Osteoblast (primary cell): ENCODE results near the gene FRAS1. TPM values are rescaled to one million over a fixed set of nuclear protein-coding genes. Genes with fewer than 3 reads are reported as not detected.

Experiments
- DNase-seq: peaks from one replicate; pipeline ENCODE4 v3.0.0; 2011; ENCODE audit warnings: low spot score, mixed read lengths; ENCODE audit not compliant: insufficient read length; ENCODE audit errors: missing footprints
- H2AFZ ChIP-seq: 2 replicates; pipeline ENCODE4 v1.6.0; 2011; ENCODE audit warnings: mild to moderate bottlenecking, low read length
- H3K27ac ChIP-seq: 2 replicates; pipeline ENCODE4 v1.5.1; 2011; ENCODE audit warnings: mild to moderate bottlenecking, low read depth, low read length, moderate library complexity
- H3K27me3 ChIP-seq: 2 replicates; pipeline ENCODE4 v1.6.0; 2012; ENCODE audit warnings: mild to moderate bottlenecking, control low read depth, inconsistent platforms, low read length, moderate library complexity; ENCODE audit not compliant: insufficient read depth
- H3K36me3 ChIP-seq: 2 replicates; pipeline ENCODE4 v1.5.1; 2011; ENCODE audit warnings: mild to moderate bottlenecking, low read length, control low read depth, moderate library complexity; ENCODE audit not compliant: insufficient read depth
- H3K4me1 ChIP-seq: 2 replicates; pipeline ENCODE4 v1.5.1; 2011; ENCODE audit warnings: mild to moderate bottlenecking, low read length, control low read depth, moderate library complexity; ENCODE audit not compliant: insufficient read depth
- H3K4me2 ChIP-seq: 2 replicates; pipeline ENCODE4 v1.6.0; 2011; ENCODE audit warnings: mild to moderate bottlenecking, low read length; ENCODE audit not compliant: insufficient read depth
- H3K4me3 ChIP-seq: fragments of 200-600 bp; sonication (generic); 3 replicates; pipeline ENCODE4 v1.5.1; 2012; ENCODE audit warnings: mild to moderate bottlenecking, low read length, inconsistent platforms; ENCODE audit not compliant: insufficient read depth
- H3K79me2 ChIP-seq: 2 replicates; pipeline ENCODE4 v1.6.0; 2012; ENCODE audit warnings: mild to moderate bottlenecking, low read length, control low read depth, inconsistent platforms; ENCODE audit not compliant: insufficient read depth
- H3K9me3 ChIP-seq: 2 replicates; pipeline ENCODE4 v1.5.1; 2011; ENCODE audit warnings: low read depth, low read length, control low read depth
- H4K20me1 ChIP-seq: 2 replicates; pipeline ENCODE4 v1.6.0; 2012; ENCODE audit warnings: mild to moderate bottlenecking, low read length, control low read depth; ENCODE audit not compliant: insufficient read depth
- total RNA-seq: library from RNA; depleted of rRNA; stranded (reverse); fragments of >200 nt; gene quantifications from 2 replicates; pipeline ENCODE4 v1.2.3, GENCODE V29; 2012
- TF ChIP-seq, protein P1 (sequence below): IDR thresholded peaks from 2 replicates; pipeline ENCODE4 v1.5.1; 2011; ENCODE audit warnings: mild to moderate bottlenecking, low read depth, low read length, moderate library complexity; ENCODE audit errors: extremely low read depth

Gene FRAS1
- total RNA-seq, 1 donor: 5.1 TPM

DNA sequence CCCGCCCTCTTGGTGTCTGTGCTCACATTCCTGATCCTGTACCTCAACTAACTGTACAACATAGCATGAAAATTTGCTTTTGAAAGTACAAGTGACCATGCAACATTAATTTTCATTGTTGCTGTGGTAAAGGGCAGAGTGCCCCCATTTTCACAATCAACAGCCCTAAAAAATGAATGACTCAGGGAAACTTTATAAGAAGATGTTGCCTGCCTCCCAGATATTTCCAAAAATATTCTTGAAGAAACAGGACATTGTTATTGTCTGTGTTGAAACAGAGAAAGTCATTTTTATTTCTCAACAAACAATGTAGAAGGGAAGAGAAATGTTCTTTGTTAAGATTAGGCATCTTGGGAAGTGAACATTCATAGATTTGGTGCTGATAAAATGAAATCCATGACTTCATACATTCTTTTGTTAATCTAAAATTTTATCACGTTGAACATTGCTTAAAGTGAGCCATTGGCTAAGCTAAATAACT, 380.5 kb downstream of the FRAS1 start:
- DNase-seq: no peak

DNA sequence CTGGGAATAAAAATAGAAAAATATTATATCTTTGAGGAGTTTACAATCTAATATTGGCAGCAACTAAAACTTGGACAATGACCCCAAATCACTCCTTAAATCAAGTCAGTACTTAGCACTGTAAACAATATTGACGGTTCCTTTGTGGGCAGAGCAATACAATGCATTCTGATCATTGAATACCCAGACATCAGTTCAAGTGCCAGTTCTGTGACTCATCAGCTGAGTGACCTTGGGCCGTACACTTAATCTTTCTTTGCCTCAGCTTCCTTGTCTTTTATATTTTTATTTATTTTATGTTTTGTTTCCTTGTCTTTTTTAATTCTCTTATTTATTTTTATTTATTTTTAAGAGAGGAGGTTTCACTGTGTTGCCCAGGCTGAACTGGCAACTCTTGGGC, 382.2 kb downstream of the FRAS1 start:
- no peaks in the 10 kb centered on the region for H3K79me2 ChIP-seq
- H3K27me3 ChIP-seq: no peaks in the 10 kb centered on the region
- no peak for DNase-seq
- no peaks in the 10 kb centered on the region for H3K9me3 ChIP-seq
- no peaks in the 10 kb centered on the region for H4K20me1 ChIP-seq
- H3K27ac ChIP-seq: no peak overlapping the region
- H3K36me3 ChIP-seq: no peaks in the 10 kb centered on the region
- TF ChIP-seq, protein P1, sequence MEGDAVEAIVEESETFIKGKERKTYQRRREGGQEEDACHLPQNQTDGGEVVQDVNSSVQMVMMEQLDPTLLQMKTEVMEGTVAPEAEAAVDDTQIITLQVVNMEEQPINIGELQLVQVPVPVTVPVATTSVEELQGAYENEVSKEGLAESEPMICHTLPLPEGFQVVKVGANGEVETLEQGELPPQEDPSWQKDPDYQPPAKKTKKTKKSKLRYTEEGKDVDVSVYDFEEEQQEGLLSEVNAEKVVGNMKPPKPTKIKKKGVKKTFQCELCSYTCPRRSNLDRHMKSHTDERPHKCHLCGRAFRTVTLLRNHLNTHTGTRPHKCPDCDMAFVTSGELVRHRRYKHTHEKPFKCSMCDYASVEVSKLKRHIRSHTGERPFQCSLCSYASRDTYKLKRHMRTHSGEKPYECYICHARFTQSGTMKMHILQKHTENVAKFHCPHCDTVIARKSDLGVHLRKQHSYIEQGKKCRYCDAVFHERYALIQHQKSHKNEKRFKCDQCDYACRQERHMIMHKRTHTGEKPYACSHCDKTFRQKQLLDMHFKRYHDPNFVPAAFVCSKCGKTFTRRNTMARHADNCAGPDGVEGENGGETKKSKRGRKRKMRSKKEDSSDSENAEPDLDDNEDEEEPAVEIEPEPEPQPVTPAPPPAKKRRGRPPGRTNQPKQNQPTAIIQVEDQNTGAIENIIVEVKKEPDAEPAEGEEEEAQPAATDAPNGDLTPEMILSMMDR: no peak
- H2AFZ ChIP-seq: no peak overlapping the region
- H3K4me2 ChIP-seq: no peak overlapping the region
- H3K4me1 ChIP-seq: no peaks in the 10 kb centered on the region
- no peak overlapping the region for H3K4me3 ChIP-seq

More for the DNA sequence above, 380.5 kb downstream of the FRAS1 start:
- no peaks in the 10 kb centered on the region for H3K27me3 ChIP-seq
- no peak overlapping the region for H3K4me2 ChIP-seq
- no peaks in the 10 kb centered on the region for H3K4me1 ChIP-seq
- no peaks in the 10 kb centered on the region for H3K9me3 ChIP-seq
- no peaks in the 10 kb centered on the region for H3K79me2 ChIP-seq
- H3K36me3 ChIP-seq: no peaks in the 10 kb centered on the region
- H4K20me1 ChIP-seq: no peaks in the 10 kb centered on the region
- no peak overlapping the region for H3K27ac ChIP-seq
- no peak overlapping the region for H3K4me3 ChIP-seq
- TF ChIP-seq, protein P1: no peak
- no peak overlapping the region for H2AFZ ChIP-seq

DNA sequence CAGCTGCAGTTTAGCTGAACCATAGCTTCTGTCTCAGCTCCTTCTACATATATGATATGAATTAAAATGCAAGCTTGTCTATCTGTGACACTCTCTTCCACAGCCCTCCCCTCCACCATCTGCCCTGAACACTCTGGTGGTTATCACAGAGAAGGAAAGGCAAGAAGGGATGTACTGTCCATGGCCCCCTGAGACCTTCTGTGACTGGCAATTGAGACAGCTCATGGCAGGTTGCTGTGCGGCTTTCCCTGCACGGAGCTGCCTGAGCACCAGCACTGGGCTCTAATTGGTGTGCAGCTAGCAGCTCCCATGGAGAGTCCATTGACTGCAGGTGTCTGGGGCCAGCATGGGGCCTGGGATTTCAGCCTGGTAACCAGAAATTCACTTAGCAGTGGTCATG, 384.6 kb downstream of the FRAS1 start:
- no peak overlapping the region for H3K27ac ChIP-seq
- TF ChIP-seq, protein P1: no peak
- H2AFZ ChIP-seq: no peak overlapping the region
- H3K4me2 ChIP-seq: no peak overlapping the region
- H3K9me3 ChIP-seq: no peaks in the 10 kb centered on the region
- H3K4me3 ChIP-seq: no peak overlapping the region
- no peaks in the 10 kb centered on the region for H3K36me3 ChIP-seq
- peaks cover 3% of the 10 kb centered on the region for H3K27me3 ChIP-seq
- no peaks in the 10 kb centered on the region for H3K4me1 ChIP-seq
- DNase-seq: no peak
- no peaks in the 10 kb centered on the region for H4K20me1 ChIP-seq
- no peaks in the 10 kb centered on the region for H3K79me2 ChIP-seq

DNA sequence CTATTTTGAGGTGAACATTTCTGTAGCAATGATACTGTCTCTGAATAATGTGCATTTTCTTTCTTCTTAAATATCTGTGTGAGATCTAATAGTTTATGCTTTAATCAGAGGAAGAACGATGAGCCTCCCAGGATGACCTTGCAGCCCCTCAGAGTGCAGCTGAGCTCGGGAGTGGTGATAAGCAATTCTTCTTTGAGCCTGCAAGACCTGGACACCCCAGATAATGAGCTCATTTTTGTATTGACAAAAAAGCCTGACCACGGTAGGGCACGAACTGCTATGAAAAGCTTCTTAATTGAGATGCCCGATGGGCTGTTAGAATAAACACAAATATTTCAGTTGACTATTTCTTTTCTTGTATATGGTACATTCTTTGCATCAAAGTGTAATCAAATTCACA, 389.5 kb downstream of the FRAS1 start:
- Histone ChIP-seq H4K20me1 (no peaks in the 10 kb centered on the region), H3K4me1 (no peaks in the 10 kb centered on the region), H3K9me3 (no peaks in the 10 kb centered on the region), H3K4me3 (no peak overlapping the region), H3K27me3 (peaks cover 3% of the 10 kb centered on the region), H3K4me2 (no peak overlapping the region), H3K36me3 (no peaks in the 10 kb centered on the region), H3K27ac (no peak overlapping the region), H3K79me2 (no peaks in the 10 kb centered on the region), H2AFZ (no peak overlapping the region)
- TF ChIP-seq, protein P1: no peak
- DNase-seq: no peak
